Liver (tissue), 3 donors: ENCODE measurements around the gene PEAK1.

Source experiments
- FOXA1 ChIP-seq: IDR thresholded peaks from 2 replicates; pipeline ENCODE4 v1.6.1; 2016; ENCODE audit warnings: antibody characterized with exemption
- GABPA ChIP-seq, 2 donors: IDR thresholded peaks in 1 of 2; conservative IDR thresholded peaks in 1 of 2; 2 replicates each; pipeline ENCODE4 v1.6.1; 2016; ENCODE audit warnings: antibody characterized with exemption in 2 of 2, mild to moderate bottlenecking in 1 of 2, moderate library complexity in 1 of 2
- JUND ChIP-seq, 2 donors: IDR thresholded peaks; 2 replicates each; pipeline ENCODE4 v1.6.1; 2016; ENCODE audit warnings: antibody characterized with exemption in 2 of 2
- RAD21 ChIP-seq, 2 donors: IDR thresholded peaks; 2 replicates each; pipeline ENCODE4 v1.6.1; 2016; ENCODE audit warnings: antibody characterized with exemption in 2 of 2, mild to moderate bottlenecking in 2 of 2
- RXRA ChIP-seq, 2 donors: IDR thresholded peaks; 2 replicates each; pipeline ENCODE4 v1.6.1; 2017 to 2018; ENCODE audit warnings: antibody characterized with exemption in 2 of 2, mild to moderate bottlenecking in 1 of 2
- SP1 ChIP-seq: IDR thresholded peaks from 2 replicates; pipeline ENCODE4 v1.6.1; 2018; ENCODE audit warnings: antibody characterized with exemption, mild to moderate bottlenecking
- TF ChIP-seq, protein P1 (sequence below): IDR thresholded peaks from 2 replicates; pipeline ENCODE4 v1.6.1; 2016; ENCODE audit warnings: antibody characterized with exemption
- TF ChIP-seq, protein P2 (sequence below): fragments of 150-350 bp; IDR thresholded peaks from 2 replicates; pipeline ENCODE4 v1.5.1; 2017; ENCODE audit warnings: improper control_type of control experiment, low read depth, low read length; ENCODE audit not compliant: missing input control
- TF ChIP-seq, protein P3 (sequence below): IDR thresholded peaks from 2 replicates; pipeline ENCODE4 v1.6.1; 2016; ENCODE audit warnings: antibody characterized with exemption, mild to moderate bottlenecking
- TF ChIP-seq, protein P4 (sequence below): IDR thresholded peaks from 2 replicates; pipeline ENCODE4 v1.6.1; 2016; ENCODE audit warnings: antibody characterized with exemption
- donor health status: healthy.
- donor health status: healthy.

DNA sequence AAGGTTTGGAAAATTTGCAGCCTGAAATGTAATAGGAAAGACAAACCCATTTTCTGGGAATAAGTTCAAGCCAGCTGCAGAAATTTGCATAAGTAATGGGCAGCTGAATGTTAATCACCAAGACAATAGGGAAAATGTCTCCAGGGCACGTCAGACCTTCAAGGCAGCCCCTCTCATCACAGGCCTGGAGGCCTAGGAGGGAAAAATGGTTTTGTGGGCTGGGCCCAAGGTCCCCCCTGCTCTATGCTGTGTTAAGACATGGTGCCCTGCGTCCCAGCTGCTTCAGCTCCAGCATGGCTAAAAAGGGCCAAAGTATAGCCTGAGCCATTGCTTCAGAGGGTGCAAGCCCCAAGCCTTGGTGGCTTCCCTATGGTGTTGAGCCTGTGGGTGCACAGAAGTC is 184.3 kb downstream of the PEAK1 start:
- TF ChIP-seq, protein P1, sequence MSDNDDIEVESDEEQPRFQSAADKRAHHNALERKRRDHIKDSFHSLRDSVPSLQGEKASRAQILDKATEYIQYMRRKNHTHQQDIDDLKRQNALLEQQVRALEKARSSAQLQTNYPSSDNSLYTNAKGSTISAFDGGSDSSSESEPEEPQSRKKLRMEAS, result no peak
- TF ChIP-seq, protein P2, sequence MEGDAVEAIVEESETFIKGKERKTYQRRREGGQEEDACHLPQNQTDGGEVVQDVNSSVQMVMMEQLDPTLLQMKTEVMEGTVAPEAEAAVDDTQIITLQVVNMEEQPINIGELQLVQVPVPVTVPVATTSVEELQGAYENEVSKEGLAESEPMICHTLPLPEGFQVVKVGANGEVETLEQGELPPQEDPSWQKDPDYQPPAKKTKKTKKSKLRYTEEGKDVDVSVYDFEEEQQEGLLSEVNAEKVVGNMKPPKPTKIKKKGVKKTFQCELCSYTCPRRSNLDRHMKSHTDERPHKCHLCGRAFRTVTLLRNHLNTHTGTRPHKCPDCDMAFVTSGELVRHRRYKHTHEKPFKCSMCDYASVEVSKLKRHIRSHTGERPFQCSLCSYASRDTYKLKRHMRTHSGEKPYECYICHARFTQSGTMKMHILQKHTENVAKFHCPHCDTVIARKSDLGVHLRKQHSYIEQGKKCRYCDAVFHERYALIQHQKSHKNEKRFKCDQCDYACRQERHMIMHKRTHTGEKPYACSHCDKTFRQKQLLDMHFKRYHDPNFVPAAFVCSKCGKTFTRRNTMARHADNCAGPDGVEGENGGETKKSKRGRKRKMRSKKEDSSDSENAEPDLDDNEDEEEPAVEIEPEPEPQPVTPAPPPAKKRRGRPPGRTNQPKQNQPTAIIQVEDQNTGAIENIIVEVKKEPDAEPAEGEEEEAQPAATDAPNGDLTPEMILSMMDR, result no peak
- TF ChIP-seq, protein P3, sequence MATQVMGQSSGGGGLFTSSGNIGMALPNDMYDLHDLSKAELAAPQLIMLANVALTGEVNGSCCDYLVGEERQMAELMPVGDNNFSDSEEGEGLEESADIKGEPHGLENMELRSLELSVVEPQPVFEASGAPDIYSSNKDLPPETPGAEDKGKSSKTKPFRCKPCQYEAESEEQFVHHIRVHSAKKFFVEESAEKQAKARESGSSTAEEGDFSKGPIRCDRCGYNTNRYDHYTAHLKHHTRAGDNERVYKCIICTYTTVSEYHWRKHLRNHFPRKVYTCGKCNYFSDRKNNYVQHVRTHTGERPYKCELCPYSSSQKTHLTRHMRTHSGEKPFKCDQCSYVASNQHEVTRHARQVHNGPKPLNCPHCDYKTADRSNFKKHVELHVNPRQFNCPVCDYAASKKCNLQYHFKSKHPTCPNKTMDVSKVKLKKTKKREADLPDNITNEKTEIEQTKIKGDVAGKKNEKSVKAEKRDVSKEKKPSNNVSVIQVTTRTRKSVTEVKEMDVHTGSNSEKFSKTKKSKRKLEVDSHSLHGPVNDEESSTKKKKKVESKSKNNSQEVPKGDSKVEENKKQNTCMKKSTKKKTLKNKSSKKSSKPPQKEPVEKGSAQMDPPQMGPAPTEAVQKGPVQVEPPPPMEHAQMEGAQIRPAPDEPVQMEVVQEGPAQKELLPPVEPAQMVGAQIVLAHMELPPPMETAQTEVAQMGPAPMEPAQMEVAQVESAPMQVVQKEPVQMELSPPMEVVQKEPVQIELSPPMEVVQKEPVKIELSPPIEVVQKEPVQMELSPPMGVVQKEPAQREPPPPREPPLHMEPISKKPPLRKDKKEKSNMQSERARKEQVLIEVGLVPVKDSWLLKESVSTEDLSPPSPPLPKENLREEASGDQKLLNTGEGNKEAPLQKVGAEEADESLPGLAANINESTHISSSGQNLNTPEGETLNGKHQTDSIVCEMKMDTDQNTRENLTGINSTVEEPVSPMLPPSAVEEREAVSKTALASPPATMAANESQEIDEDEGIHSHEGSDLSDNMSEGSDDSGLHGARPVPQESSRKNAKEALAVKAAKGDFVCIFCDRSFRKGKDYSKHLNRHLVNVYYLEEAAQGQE, result no peak
- TF ChIP-seq SP1 (no peak), RXRA (IDR thresholded peaks at IDR 0.05) (no peak), RAD21 (IDR thresholded peaks at IDR 0.05) (no peak), JUND (IDR thresholded peaks at IDR 0.05) (no peak), FOXA1 (no peak), GABPA (IDR thresholded peaks at IDR 0.05 in 1 of 2, conservative IDR thresholded peaks at IDR 0.05 in 1 of 2) (no peak)
- TF ChIP-seq, protein P4, sequence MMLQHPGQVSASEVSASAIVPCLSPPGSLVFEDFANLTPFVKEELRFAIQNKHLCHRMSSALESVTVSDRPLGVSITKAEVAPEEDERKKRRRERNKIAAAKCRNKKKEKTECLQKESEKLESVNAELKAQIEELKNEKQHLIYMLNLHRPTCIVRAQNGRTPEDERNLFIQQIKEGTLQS, result no peak
